ENCODE data around the gene MID1.

Gene MID1

DNA sequence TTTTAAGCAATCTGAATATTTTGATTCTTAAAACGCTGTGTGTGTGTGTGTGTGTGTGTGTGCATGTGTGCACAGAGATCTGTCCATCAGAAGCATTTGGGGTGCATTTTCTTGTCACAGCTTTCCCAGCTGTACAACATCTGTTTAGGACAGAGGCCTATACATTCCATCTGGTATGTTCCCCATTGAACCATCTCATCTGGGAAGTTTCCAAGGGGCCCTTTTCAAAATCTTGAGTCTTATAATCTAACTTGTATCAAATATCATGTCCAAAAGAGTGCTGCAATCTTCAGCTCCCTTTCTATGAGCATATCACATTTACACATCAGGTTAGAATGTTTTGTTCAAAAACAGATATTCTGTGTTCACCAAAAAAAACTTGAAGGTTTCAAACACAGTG is 16.5 kb upstream of the MID1 start:
- Histone ChIP-seq H3K36me3 (ENCODE audit: control insufficient read depth, insufficient read depth, low read length) (no peaks in the 10 kb centered on the region), H3K27me3 (replicated peaks; ENCODE audit: control insufficient read depth, insufficient read depth, low read length, poor library complexity, severe bottlenecking) (no peaks in the 10 kb centered on the region), H3K27ac (ENCODE audit: insufficient read depth, low read length, poor library complexity, severe bottlenecking) (no peak overlapping the region), H3K4me1 (ENCODE audit: control insufficient read depth, insufficient read depth, low read length, poor library complexity, severe bottlenecking) (no peaks in the 10 kb centered on the region), H3K9me3 (ENCODE audit: control insufficient read depth, low read length) (no peaks in the 10 kb centered on the region), H3K4me3 (ENCODE audit: insufficient read depth, low read depth, low read length, poor library complexity, severe bottlenecking) (no peak overlapping the region)
- DNase-seq = no peak

DNA sequence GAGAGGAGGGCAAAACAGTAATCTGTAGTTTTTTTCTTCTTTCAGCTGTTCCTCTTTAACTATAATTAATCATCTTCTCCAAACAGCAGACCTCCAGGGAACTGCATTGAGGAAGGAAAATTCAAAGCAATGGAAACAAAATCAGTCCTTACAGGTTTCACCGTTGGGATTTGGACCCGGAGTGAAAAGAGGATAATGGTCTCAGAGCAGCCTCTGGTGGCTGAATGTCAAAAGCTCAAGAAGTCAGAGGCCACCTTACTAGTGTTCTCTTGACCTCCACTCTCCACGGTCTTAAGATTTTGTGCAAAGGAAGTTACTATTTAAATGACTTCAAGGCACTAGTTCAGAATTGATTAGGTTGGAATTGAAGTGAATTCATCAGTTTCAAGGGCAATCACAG is 16.0 kb upstream of the MID1 start:
- no peaks in the 10 kb centered on the region for H3K4me1 ChIP-seq (ENCODE audit: control insufficient read depth, insufficient read depth, low read length, poor library complexity, severe bottlenecking)
- H3K27ac ChIP-seq (ENCODE audit: insufficient read depth, low read length, poor library complexity, severe bottlenecking) = no peak overlapping the region
- no peak for DNase-seq
- no peak overlapping the region for H3K4me3 ChIP-seq (ENCODE audit: insufficient read depth, low read depth, low read length, poor library complexity, severe bottlenecking)
- no peaks in the 10 kb centered on the region for H3K9me3 ChIP-seq (ENCODE audit: control insufficient read depth, low read length)
- H3K36me3 ChIP-seq (ENCODE audit: control insufficient read depth, insufficient read depth, low read length) = no peaks in the 10 kb centered on the region
- no peaks in the 10 kb centered on the region for H3K27me3 ChIP-seq (replicated peaks; ENCODE audit: control insufficient read depth, insufficient read depth, low read length, poor library complexity, severe bottlenecking)

DNA sequence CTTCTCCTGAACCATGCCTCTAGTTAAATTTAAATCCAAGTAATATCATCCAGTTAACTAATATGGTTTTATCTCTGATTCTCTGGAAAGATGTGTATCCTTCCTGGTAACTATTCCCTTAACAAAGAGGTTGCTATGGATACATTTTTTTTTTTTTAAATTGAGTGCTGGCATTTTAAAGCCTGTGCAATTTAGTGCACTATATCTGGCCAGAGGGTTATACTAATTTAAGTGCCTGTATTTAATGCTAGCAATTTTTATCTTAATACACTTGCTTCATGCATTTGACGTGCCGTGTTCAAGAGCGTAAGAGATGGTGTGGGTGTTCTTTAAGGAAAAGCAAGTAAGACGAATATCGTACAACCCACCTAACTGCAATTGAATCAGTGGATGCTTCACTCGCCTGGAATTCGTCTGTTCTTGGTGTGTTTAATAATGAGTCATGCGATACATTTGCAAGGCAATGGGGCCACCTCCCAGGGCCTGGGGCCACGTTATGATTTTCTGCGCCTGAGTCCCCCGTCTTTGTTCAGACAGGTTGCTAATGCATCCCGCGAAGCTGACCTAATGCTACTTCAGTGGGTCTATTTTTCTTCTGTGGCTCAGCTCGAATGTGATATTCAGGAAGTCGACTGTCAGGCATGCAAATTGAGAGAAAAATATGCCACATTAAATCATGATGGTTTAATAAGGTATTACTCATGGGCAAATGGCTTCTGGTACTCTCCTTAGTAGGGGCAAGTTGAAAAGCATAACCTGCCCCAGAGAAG is 14.2 kb upstream of the MID1 start:
- no peak overlapping the region for H3K4me3 ChIP-seq (ENCODE audit: insufficient read depth, low read depth, low read length, poor library complexity, severe bottlenecking)
- H3K4me1 ChIP-seq (ENCODE audit: control insufficient read depth, insufficient read depth, low read length, poor library complexity, severe bottlenecking) = no peaks in the 10 kb centered on the region
- H3K36me3 ChIP-seq (ENCODE audit: control insufficient read depth, insufficient read depth, low read length) = no peaks in the 10 kb centered on the region
- no peaks in the 10 kb centered on the region for H3K27me3 ChIP-seq (replicated peaks; ENCODE audit: control insufficient read depth, insufficient read depth, low read length, poor library complexity, severe bottlenecking)
- no peak for DNase-seq
- no peaks in the 10 kb centered on the region for H3K9me3 ChIP-seq (ENCODE audit: control insufficient read depth, low read length)
- no peak overlapping the region for H3K27ac ChIP-seq (ENCODE audit: insufficient read depth, low read length, poor library complexity, severe bottlenecking)

DNA sequence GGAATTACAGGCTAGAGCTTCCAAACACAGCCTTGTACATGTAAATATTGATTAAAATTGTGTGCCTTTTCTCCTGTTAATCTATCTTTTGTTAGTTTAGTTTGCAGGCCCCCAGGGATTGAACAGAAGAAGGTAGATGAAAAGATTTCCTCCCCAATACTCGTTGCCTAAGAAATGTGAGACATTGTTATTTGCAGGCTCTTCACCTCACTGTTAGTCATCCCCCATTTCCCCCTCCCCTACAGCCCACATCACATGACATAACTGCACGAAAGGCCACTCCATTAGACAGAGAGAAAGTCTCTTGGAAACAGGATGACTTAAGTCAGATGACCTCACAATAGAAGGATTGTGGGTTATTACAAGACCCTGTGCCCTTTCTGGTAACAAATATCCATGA is 13.3 kb upstream of the MID1 start:
- no peak for DNase-seq
- Histone ChIP-seq H3K4me3 (ENCODE audit: insufficient read depth, low read depth, low read length, poor library complexity, severe bottlenecking) (no peak overlapping the region), H3K4me1 (ENCODE audit: control insufficient read depth, insufficient read depth, low read length, poor library complexity, severe bottlenecking) (no peaks in the 10 kb centered on the region), H3K36me3 (ENCODE audit: control insufficient read depth, insufficient read depth, low read length) (no peaks in the 10 kb centered on the region), H3K27me3 (replicated peaks; ENCODE audit: control insufficient read depth, insufficient read depth, low read length, poor library complexity, severe bottlenecking) (no peaks in the 10 kb centered on the region), H3K9me3 (ENCODE audit: control insufficient read depth, low read length) (no peaks in the 10 kb centered on the region), H3K27ac (ENCODE audit: insufficient read depth, low read length, poor library complexity, severe bottlenecking) (no peak overlapping the region)

DNA sequence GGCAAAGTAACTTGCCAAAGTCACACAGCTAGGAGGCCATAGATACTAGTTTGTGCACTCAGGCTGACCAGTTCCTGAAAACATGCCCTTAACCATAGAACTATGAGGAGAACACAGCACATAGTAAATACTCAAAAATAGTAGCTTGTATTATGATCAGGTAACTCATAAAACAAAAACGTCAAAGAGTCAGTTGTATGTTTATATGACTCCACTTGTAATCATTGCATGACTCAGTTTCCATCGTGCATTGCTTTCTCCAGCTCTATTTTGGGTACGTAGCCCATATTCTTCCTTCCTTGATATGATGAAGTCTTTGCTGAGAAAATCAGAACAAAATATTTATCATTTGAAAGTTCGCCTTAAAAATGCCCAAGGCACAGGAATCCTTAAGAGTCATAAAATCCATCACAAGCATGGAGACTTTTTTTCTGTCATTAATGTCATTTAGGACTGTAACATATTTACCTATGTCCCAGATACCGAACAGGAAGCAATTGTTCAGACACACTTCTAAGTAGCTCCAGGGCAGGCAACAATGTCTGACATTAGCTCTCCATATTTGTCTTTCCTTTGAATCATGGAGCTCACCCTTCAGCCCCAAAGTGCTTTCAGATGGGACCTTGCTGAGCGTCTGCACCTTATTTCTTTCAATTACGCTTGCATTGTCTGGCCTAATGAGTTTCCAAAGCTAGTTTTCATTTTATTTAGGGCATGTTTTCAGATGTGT is 11.2 kb upstream of the MID1 start:
- no peak overlapping the region for H3K4me3 ChIP-seq (ENCODE audit: insufficient read depth, low read depth, low read length, poor library complexity, severe bottlenecking)
- H3K4me1 ChIP-seq (ENCODE audit: control insufficient read depth, insufficient read depth, low read length, poor library complexity, severe bottlenecking) = no peaks in the 10 kb centered on the region
- H3K27ac ChIP-seq (ENCODE audit: insufficient read depth, low read length, poor library complexity, severe bottlenecking) = no peak overlapping the region

DNA sequence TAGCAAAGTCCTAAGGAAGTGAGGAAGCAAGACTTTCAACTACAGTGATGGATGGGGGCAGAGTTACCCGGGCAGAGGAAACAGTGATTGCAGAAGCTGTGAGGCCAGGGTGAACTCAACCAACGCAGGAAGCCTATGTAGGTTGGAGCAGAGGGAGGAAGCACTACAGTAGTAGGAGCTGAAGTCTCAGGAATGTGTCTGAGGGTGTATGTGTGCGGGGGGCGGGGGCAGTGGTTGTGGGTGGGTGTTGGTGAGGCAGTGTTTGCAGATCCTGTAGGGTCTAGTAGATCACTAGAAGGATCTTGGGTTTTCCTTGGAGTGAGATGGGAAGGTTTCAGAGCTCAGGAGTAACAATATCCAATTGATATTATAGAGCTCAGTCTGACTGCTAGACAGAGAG is 9.9 kb upstream of the MID1 start:
- Histone ChIP-seq H3K9me3 (ENCODE audit: control insufficient read depth, low read length) (no peaks in the 10 kb centered on the region), H3K27me3 (replicated peaks; ENCODE audit: control insufficient read depth, insufficient read depth, low read length, poor library complexity, severe bottlenecking) (no peaks in the 10 kb centered on the region), H3K27ac (ENCODE audit: insufficient read depth, low read length, poor library complexity, severe bottlenecking) (no peak overlapping the region), H3K36me3 (ENCODE audit: control insufficient read depth, insufficient read depth, low read length) (no peaks in the 10 kb centered on the region), H3K4me3 (ENCODE audit: insufficient read depth, low read depth, low read length, poor library complexity, severe bottlenecking) (no peak overlapping the region), H3K4me1 (ENCODE audit: control insufficient read depth, insufficient read depth, low read length, poor library complexity, severe bottlenecking) (no peaks in the 10 kb centered on the region)
- DNase-seq = no peak

More for the DNA sequence above, 11.2 kb upstream of the MID1 start:
- DNase-seq = no peak
- Histone ChIP-seq H3K27me3 (replicated peaks; ENCODE audit: control insufficient read depth, insufficient read depth, low read length, poor library complexity, severe bottlenecking) (no peaks in the 10 kb centered on the region), H3K36me3 (ENCODE audit: control insufficient read depth, insufficient read depth, low read length) (no peaks in the 10 kb centered on the region), H3K9me3 (ENCODE audit: control insufficient read depth, low read length) (no peaks in the 10 kb centered on the region)

DNA sequence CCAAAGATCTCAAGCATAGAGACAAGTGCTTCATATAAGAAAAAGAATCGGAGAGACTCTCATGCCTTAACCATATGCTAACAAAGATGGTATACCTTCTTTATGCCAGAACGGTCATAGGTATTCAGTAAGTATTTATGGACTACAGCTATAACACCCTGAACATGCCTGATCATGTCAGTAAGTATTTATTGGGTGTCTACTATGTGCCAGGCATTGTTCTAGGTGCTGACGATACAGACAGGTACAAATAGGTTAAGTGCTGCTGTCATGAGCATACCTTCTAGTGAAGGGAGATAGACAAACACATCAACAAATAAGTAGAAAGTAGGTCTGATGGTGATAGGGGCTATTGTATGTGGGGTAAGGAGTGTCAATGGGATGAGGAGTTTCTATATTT is 9.5 kb upstream of the MID1 start:
- no peaks in the 10 kb centered on the region for H3K36me3 ChIP-seq (ENCODE audit: control insufficient read depth, insufficient read depth, low read length)
- no peak overlapping the region for H3K4me3 ChIP-seq (ENCODE audit: insufficient read depth, low read depth, low read length, poor library complexity, severe bottlenecking)
- H3K27ac ChIP-seq (ENCODE audit: insufficient read depth, low read length, poor library complexity, severe bottlenecking) = no peak overlapping the region
- DNase-seq = no peak
- no peaks in the 10 kb centered on the region for H3K4me1 ChIP-seq (ENCODE audit: control insufficient read depth, insufficient read depth, low read length, poor library complexity, severe bottlenecking)
- H3K9me3 ChIP-seq (ENCODE audit: control insufficient read depth, low read length) = no peaks in the 10 kb centered on the region
- no peaks in the 10 kb centered on the region for H3K27me3 ChIP-seq (replicated peaks; ENCODE audit: control insufficient read depth, insufficient read depth, low read length, poor library complexity, severe bottlenecking)

DNA sequence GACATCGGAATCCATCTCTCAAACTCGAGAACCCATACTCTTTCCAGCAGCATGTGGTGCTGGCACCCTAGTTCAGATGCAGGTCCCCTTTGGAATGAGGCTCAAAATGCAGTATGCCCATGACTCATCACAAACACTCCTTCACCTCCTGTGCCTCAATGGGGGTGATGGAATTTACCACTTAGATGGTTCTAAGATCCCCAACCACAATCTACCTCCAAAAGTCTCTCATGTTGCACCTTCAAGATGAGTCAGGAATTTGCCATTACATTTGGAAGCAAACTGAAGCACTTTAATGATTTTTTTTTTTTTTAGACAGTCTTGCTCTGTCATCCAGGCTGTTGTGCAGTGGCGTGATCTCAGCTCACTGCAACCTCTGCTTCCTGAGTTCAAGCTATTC is 8.5 kb upstream of the MID1 start:
- no peaks in the 10 kb centered on the region for H3K4me1 ChIP-seq (ENCODE audit: control insufficient read depth, insufficient read depth, low read length, poor library complexity, severe bottlenecking)
- H3K27me3 ChIP-seq (replicated peaks; ENCODE audit: control insufficient read depth, insufficient read depth, low read length, poor library complexity, severe bottlenecking) = no peaks in the 10 kb centered on the region
- H3K9me3 ChIP-seq (ENCODE audit: control insufficient read depth, low read length) = no peaks in the 10 kb centered on the region
- H3K36me3 ChIP-seq (ENCODE audit: control insufficient read depth, insufficient read depth, low read length) = no peaks in the 10 kb centered on the region
- H3K27ac ChIP-seq (ENCODE audit: insufficient read depth, low read length, poor library complexity, severe bottlenecking) = no peak overlapping the region
- DNase-seq = no peak
- no peak overlapping the region for H3K4me3 ChIP-seq (ENCODE audit: insufficient read depth, low read depth, low read length, poor library complexity, severe bottlenecking)

DNA sequence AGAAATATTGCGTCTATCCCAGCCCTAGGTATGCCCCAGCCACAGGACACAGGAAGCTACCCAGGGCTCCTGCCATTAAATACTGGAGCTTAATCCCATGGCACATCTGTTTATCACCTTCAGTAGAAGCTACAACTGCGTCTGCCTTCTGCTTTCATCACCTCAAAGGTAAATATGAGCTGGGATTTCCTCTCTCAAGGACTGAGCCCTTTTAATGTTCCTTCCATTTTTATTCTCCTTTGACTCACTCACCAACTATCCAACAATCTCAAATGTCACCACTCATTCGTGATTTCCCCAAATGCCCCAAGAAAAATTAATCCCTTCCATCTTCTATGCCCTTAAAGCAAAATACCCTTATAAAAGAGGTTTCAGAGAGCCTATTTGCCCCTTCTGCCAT is 1.8 kb upstream of the MID1 start:
- no peak for DNase-seq

DNA sequence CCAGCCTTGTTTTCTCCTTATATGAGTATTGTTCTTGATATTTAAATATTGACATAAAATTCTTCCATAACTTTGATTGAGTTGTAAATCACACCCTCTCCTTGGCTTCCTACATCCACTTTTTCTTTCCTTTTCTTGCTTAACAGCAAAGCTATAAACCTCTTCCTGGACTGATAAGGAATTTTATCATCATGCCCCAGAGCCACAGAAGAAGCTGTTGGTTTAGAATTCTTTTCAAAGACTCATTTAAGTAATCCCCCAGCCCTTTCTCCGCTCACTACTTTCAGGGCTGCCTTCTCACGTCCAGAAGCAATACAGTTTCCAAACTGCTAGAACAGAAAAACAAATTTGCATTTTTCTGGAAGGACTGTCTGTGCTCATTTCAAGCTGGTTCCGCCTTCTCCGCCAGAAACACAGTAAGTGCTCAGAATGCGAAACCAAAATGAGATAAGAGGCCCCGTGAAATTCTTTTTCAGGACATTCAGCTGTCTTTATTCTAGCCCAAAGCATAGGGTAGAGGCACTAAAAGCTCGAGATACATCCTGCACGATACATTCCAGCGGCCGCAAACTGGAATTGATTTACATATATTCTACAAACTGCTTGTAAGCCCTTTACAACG is 849 bp downstream of the MID1 start:
- Histone ChIP-seq H3K4me3 (ENCODE audit: insufficient read depth, low read depth, low read length, poor library complexity, severe bottlenecking) (no peak overlapping the region), H3K9me3 (ENCODE audit: control insufficient read depth, low read length) (no peaks in the 10 kb centered on the region), H3K4me1 (ENCODE audit: control insufficient read depth, insufficient read depth, low read length, poor library complexity, severe bottlenecking) (no peaks in the 10 kb centered on the region), H3K27me3 (replicated peaks; ENCODE audit: control insufficient read depth, insufficient read depth, low read length, poor library complexity, severe bottlenecking) (no peaks in the 10 kb centered on the region), H3K27ac (ENCODE audit: insufficient read depth, low read length, poor library complexity, severe bottlenecking) (no peak overlapping the region), H3K36me3 (ENCODE audit: control insufficient read depth, insufficient read depth, low read length) (no peaks in the 10 kb centered on the region)
- DNase-seq = no peak

More for the DNA sequence above, 1.8 kb upstream of the MID1 start:
- Histone ChIP-seq H3K9me3 (ENCODE audit: control insufficient read depth, low read length) (no peaks in the 10 kb centered on the region), H3K36me3 (ENCODE audit: control insufficient read depth, insufficient read depth, low read length) (no peaks in the 10 kb centered on the region), H3K4me1 (ENCODE audit: control insufficient read depth, insufficient read depth, low read length, poor library complexity, severe bottlenecking) (no peaks in the 10 kb centered on the region), H3K27ac (ENCODE audit: insufficient read depth, low read length, poor library complexity, severe bottlenecking) (no peak overlapping the region), H3K27me3 (replicated peaks; ENCODE audit: control insufficient read depth, insufficient read depth, low read length, poor library complexity, severe bottlenecking) (no peaks in the 10 kb centered on the region), H3K4me3 (ENCODE audit: insufficient read depth, low read depth, low read length, poor library complexity, severe bottlenecking) (no peak overlapping the region)

Measured in effector memory CD4-positive, alpha-beta T cell (primary cell).